ENCODE results near the gene LEMD2.

DNA sequence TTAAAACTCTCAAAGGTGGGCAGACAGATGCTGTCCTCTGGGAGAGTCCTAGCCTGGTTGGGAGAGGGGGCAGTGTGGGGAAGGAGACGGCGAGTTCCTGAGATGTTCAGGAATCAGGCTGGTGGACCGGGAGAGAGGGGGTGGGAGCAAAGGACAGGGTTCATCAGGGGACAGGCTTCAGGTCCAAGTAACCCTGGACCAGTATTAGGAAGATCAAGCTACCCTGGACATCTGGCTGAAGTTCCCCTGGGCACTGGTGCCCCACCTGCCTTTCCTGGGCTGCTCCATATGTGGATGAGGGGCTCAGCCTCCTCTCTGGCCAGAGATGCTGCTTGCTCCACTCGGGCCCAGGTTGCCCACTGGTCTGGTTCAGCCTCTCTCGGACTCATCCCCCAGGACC is 41.1 kb downstream of the LEMD2 start:
- TF ChIP-seq, protein P1, sequence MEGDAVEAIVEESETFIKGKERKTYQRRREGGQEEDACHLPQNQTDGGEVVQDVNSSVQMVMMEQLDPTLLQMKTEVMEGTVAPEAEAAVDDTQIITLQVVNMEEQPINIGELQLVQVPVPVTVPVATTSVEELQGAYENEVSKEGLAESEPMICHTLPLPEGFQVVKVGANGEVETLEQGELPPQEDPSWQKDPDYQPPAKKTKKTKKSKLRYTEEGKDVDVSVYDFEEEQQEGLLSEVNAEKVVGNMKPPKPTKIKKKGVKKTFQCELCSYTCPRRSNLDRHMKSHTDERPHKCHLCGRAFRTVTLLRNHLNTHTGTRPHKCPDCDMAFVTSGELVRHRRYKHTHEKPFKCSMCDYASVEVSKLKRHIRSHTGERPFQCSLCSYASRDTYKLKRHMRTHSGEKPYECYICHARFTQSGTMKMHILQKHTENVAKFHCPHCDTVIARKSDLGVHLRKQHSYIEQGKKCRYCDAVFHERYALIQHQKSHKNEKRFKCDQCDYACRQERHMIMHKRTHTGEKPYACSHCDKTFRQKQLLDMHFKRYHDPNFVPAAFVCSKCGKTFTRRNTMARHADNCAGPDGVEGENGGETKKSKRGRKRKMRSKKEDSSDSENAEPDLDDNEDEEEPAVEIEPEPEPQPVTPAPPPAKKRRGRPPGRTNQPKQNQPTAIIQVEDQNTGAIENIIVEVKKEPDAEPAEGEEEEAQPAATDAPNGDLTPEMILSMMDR (conservative IDR thresholded peaks at IDR 0.05; ENCODE audit: low read depth, low read length): no peak
- TF ChIP-seq EZH2 (IDR thresholded peaks at IDR 0.05; ENCODE audit: borderline replicate concordance, low read depth, low read length, poor library complexity, severe bottlenecking): no peak
